K562 (cell line): ENCODE data around the gene CTH. TPM values are rescaled to one million over a fixed set of nuclear protein-coding genes. Genes with fewer than 3 reads are reported as not detected.

Source experiments
- ATAC-seq: fragments of 200-7000 bp; cut with Tn5 transposase; 3 replicates; pipeline ENCODE4 v1.9.1; 2020; ENCODE audit warnings: moderate library complexity
- BruUV-seq: library from RNA; stranded (reverse); fragments of 400-500 nt; replicated peaks from 2 replicates; lab custom pipeline; 2021; lab: Mats Ljungman, UMichigan
- CTCF ChIA-PET: fragments of 300-600 bp; formaldehyde crosslinking; extraction: SDS; loops from one replicate; lab custom pipeline; 2021; ENCODE audit warnings: low intra/inter-chr PET ratio; lab: Yijun Ruan, JAX
- POLR2A ChIA-PET: fragments of 300-600, 350-650 bp; sonication (Branson Sonifier 250); formaldehyde crosslinking; extraction: SDS; loops from one replicate; lab custom pipeline; 2021; ENCODE audit warnings: antibody characterized with exemption, inconsistent platforms; lab: Yijun Ruan, JAX
- DNase-seq, 4 experiments: peaks; one replicate each; pipeline versions ENCODE4 v3.0.0 to v3.0.0-alpha.2; 2011 to 2018; ENCODE audit warnings: low spot score in 3 of 4, mixed read lengths in 3 of 4; ENCODE audit errors: extremely low read depth in 1 of 4
- FAIRE-seq: peaks from 2 replicates; lab custom pipeline; 2011; peaks lifted over from hg19 to GRCh38; lab: Jason Lieb, UNC
- H2AFZ ChIP-seq: 2 replicates; pipeline ENCODE4 v1.6.0; 2011; ENCODE audit warnings: low read depth, low read length, control low read depth, inconsistent platforms
- H3K27ac ChIP-seq: fragments of 200-600 bp; 3 replicates; pipeline ENCODE4 v1.8.0; 2011; ENCODE audit warnings: low read depth, mild to moderate bottlenecking, control low read depth, inconsistent platforms, low read length, moderate library complexity, mixed read lengths; ENCODE audit errors: extremely low read depth
- H3K27me3 ChIP-seq, 2 experiments: fragments of 300-600 bp in 1 of 2; 2 replicates in 1 of 2; 3 replicates in 1 of 2; pipeline versions ENCODE4 v1.6.0 to v1.8.0; 2011; ENCODE audit warnings: inconsistent platforms in 2 of 2, low read length in 2 of 2, mild to moderate bottlenecking in 1 of 2, mixed read lengths in 1 of 2, moderate library complexity in 1 of 2; ENCODE audit not compliant: control insufficient read depth in 2 of 2, insufficient read depth in 2 of 2
- H3K36me3 ChIP-seq: fragments of 300-600 bp; 3 replicates; pipeline ENCODE4 v1.8.0; 2011; ENCODE audit warnings: mild to moderate bottlenecking, low read length, inconsistent platforms; ENCODE audit not compliant: control insufficient read depth, insufficient read depth
- H3K4me1 ChIP-seq, 2 experiments: fragments of 200-600 bp in 1 of 2; replicated peaks in 1 of 2; 2 replicates in 1 of 2; 3 replicates in 1 of 2; pipeline versions ENCODE4 v1.5.1 to v1.8.0; 2011; ENCODE audit warnings: inconsistent platforms in 2 of 2, low read length in 2 of 2, mild to moderate bottlenecking in 1 of 2, mixed read lengths in 1 of 2, moderate library complexity in 1 of 2; ENCODE audit not compliant: control insufficient read depth in 2 of 2, insufficient read depth in 2 of 2
- H3K4me2 ChIP-seq: 2 replicates; pipeline ENCODE4 v1.6.1; 2011; ENCODE audit warnings: low read length, control low read depth, inconsistent platforms, mixed read lengths; ENCODE audit not compliant: insufficient read depth
- H3K4me3 ChIP-seq: fragments of 200-600 bp; sonication (generic), shearing (Covaris generic); 2 replicates; pipeline ENCODE4 v1.5.1; 2016; ENCODE audit warnings: control low read depth, inconsistent platforms
- H3K79me2 ChIP-seq: fragments of 200-600 bp; 3 replicates; pipeline ENCODE4 v1.8.0; 2011; ENCODE audit warnings: low read length, inconsistent platforms; ENCODE audit not compliant: control insufficient read depth, insufficient read depth
- H3K9ac ChIP-seq, 2 experiments: 2 replicates each; pipeline versions ENCODE4 v1.6.0 to v1.6.1; 2011; ENCODE audit warnings: low read depth in 2 of 2, low read length in 2 of 2, control low read depth in 1 of 2, inconsistent platforms in 1 of 2, mild to moderate bottlenecking in 1 of 2, mixed read lengths in 1 of 2; ENCODE audit not compliant: insufficient read depth in 1 of 2
- H3K9me1 ChIP-seq: one replicate; pipeline ENCODE4 v1.6.0; 2011; ENCODE audit warnings: inconsistent platforms, mild to moderate bottlenecking, low read length, moderate library complexity; ENCODE audit not compliant: control insufficient read depth, insufficient read depth
- H3K9me3 ChIP-seq: replicated peaks from 2 replicates; pipeline ENCODE4 v1.5.1; 2011; ENCODE audit warnings: low read depth, low read length, inconsistent platforms; ENCODE audit not compliant: control insufficient read depth, insufficient read depth
- H4K20me1 ChIP-seq: replicated peaks from 2 replicates; pipeline ENCODE4 v1.6.1; 2011; ENCODE audit warnings: low read length, inconsistent platforms, mixed read lengths; ENCODE audit not compliant: control insufficient read depth, insufficient read depth
- FOXM1 ChIP-seq, 2 experiments: fragments of 450-650 bp in 1 of 2; sonication (generic) in 1 of 2; formaldehyde crosslinking in 1 of 2; IDR thresholded peaks; 2 replicates each; pipeline versions ENCODE4 v1.6.1 to v1.9.0; 2017 to 2022; ENCODE audit warnings: low read depth in 2 of 2, mild to moderate bottlenecking in 2 of 2, missing genetic modification reagents in 1 of 2, moderate library complexity in 1 of 2
- FOXP1 ChIP-seq: sonication (generic); formaldehyde crosslinking; IDR thresholded peaks from 2 replicates; pipeline ENCODE4 v1.8.0; 2022; ENCODE audit warnings: mild to moderate bottlenecking, missing genetic modification reagents
- GATA2 ChIP-seq: sonication (generic); formaldehyde crosslinking; IDR thresholded peaks from 2 replicates; pipeline ENCODE4 v1.4.0; 2020; ENCODE audit warnings: mild to moderate bottlenecking, missing genetic modification reagents
- HDAC8 ChIP-seq: fragments of 450-650 bp; IDR thresholded peaks from 2 replicates; pipeline ENCODE4 v1.6.1; 2016; ENCODE audit warnings: mild to moderate bottlenecking, missing genetic modification characterization, moderate library complexity, missing compliant biosample characterization
- HIVEP1 ChIP-seq: fragments of 250-450 bp; sonication (Bioruptor Pico); IDR thresholded peaks from 2 replicates; pipeline ENCODE4 v1.4.0; 2020; ENCODE audit warnings: mild to moderate bottlenecking
- KLF10 ChIP-seq: fragments of 250-450 bp; sonication (Bioruptor Pico); IDR thresholded peaks from 2 replicates; pipeline ENCODE4 v1.6.1; 2021; ENCODE audit warnings: matching md5 sums
- NR4A1 ChIP-seq, 2 experiments: fragments of 250-450 bp in 1 of 2; fragments of 450-650 bp in 1 of 2; sonication (Bioruptor Pico) in 1 of 2; IDR thresholded peaks; 2 replicates each; pipeline versions ENCODE4 v1.4.0 to v1.6.1; 2016 to 2020; ENCODE audit warnings: mild to moderate bottlenecking in 2 of 2, missing compliant biosample characterization in 1 of 2, missing genetic modification characterization in 1 of 2, moderate library complexity in 1 of 2
- RBBP5 ChIP-seq: fragments of 200-600 bp; sonication (generic); IDR thresholded peaks from 2 replicates; pipeline ENCODE4 v1.6.1; 2012; ENCODE audit warnings: borderline replicate concordance, mild to moderate bottlenecking, low read length, control low read depth, inconsistent platforms; ENCODE audit not compliant: insufficient read depth, poor library complexity, severe bottlenecking
- SMARCB1 ChIP-seq: IDR thresholded peaks from 2 replicates; pipeline ENCODE4 v1.6.1; 2011; ENCODE audit warnings: improper control_type of control experiment, low read depth; ENCODE audit not compliant: insufficient read length
- ZBTB1 ChIP-seq: sonication (generic); formaldehyde crosslinking; IDR thresholded peaks from 2 replicates; pipeline ENCODE4 v1.8.1; 2023; ENCODE audit warnings: missing genetic modification reagents, low read depth, mild to moderate bottlenecking, borderline replicate concordance
- ZFP1 ChIP-seq: fragments of 450-650 bp; formaldehyde crosslinking; IDR thresholded peaks from 2 replicates; pipeline ENCODE4 v1.4.0; 2020; ENCODE audit warnings: mild to moderate bottlenecking, mixed read lengths
- ZNF347 ChIP-seq: fragments of 450-650 bp; formaldehyde crosslinking; IDR thresholded peaks from 2 replicates; pipeline ENCODE4 v1.4.0; 2020; ENCODE audit warnings: low read depth, mild to moderate bottlenecking, moderate library complexity
- ZNF766 ChIP-seq: fragments of 200-800 bp; sonication (Bioruptor generic); conservative IDR thresholded peaks from 2 replicates; pipeline ENCODE4 v1.6.1; 2016; ENCODE audit warnings: missing genetic modification characterization, missing compliant biosample characterization
- WGBS: fragments of 100-300 bp; shearing (Covaris generic); methylation state at CpG from one replicate; pipeline ENCODE4 v1.1.6; 2016; ENCODE audit warnings: low coverage, mixed read lengths; ENCODE audit not compliant: insufficient coverage; ENCODE audit errors: missing lambda C conversion rate; 5-methylcytosine and 5-hydroxymethylcytosine counted together
- in situ Hi-C: fragments of 300-500 bp; cut with MboI; formaldehyde crosslinking; loops from 4 replicates; pipeline ENCODE4 v1.15.0; 2018; ENCODE audit warnings: inconsistent platforms, mixed read lengths
- intact Hi-C: fragments of 100-400 bp; cut with micrococcal nuclease; formaldehyde crosslinking; loops from 2 replicates; pipeline ENCODE4 v1.14.2; 2022
- polyA plus RNA-seq, 8 experiments: library from polyadenylated mRNA; depleted of rRNA in 4 of 8; stranded (reverse) in 5 of 8; unstranded in 3 of 8; fragments of >200 nt; fragmentation: Nextera tagmentation in 2 of 8; fragmentation: Illumina TruSeq in 1 of 8; extraction: Ambion mirVana in 2 of 8; extraction: Trizol in 1 of 8; gene quantifications; 2 replicates each; pipeline versions ENCODE4 v1.2.1 to v1.2.3, GENCODE V29; 2011 to 2014; ENCODE audit warnings: inconsistent platforms in 1 of 8, missing spikeins in 1 of 8
- total RNA-seq, 7 experiments: library from RNA; depleted of rRNA in 6 of 7; stranded (reverse); fragments of >200 nt in 6 of 7; fragmentation: Illumina TruSeq in 2 of 7; extraction: Trizol in 2 of 7; gene quantifications; 2 replicates each; pipeline versions ENCODE4 v1.2.1 to v1.2.3, GENCODE V29; 2011 to 2021; ENCODE audit warnings: low replicate concordance in 1 of 7
- TF ChIP-seq, protein P1 (sequence below): fragments of 150-350 bp; conservative IDR thresholded peaks from 2 replicates; pipeline ENCODE4 v1.6.1; 2014; ENCODE audit warnings: low read length
- TF ChIP-seq, protein P2 (sequence below): IDR thresholded peaks from 2 replicates; pipeline ENCODE4 v1.6.1; 2014; ENCODE audit warnings: antibody characterized with exemption
- TF ChIP-seq, protein P3 (sequence below): fragments of 450-650 bp; formaldehyde crosslinking; IDR thresholded peaks from 2 replicates; pipeline ENCODE4 v1.4.0; 2022; ENCODE audit warnings: missing genetic modification characterization

Gene CTH
- total and polyA plus RNA-seq, 9 of the 15 experiments (the other 6 are each of a cell fraction or from before 2014, with no cell fraction given): 8.0 to 54.4 (median 30.9) TPM

GRCh38 chr1:70396607-70397006 lies 14.5 kb upstream of the CTH start (continued):
- no peak for TF ChIP-seq NR4A1 (CRISPR knock-in tag; IDR thresholded peaks at IDR 0.05)
- TF ChIP-seq NR4A1 (tag; IDR thresholded peaks at IDR 0.05): no peak
- TF ChIP-seq, protein P1, sequence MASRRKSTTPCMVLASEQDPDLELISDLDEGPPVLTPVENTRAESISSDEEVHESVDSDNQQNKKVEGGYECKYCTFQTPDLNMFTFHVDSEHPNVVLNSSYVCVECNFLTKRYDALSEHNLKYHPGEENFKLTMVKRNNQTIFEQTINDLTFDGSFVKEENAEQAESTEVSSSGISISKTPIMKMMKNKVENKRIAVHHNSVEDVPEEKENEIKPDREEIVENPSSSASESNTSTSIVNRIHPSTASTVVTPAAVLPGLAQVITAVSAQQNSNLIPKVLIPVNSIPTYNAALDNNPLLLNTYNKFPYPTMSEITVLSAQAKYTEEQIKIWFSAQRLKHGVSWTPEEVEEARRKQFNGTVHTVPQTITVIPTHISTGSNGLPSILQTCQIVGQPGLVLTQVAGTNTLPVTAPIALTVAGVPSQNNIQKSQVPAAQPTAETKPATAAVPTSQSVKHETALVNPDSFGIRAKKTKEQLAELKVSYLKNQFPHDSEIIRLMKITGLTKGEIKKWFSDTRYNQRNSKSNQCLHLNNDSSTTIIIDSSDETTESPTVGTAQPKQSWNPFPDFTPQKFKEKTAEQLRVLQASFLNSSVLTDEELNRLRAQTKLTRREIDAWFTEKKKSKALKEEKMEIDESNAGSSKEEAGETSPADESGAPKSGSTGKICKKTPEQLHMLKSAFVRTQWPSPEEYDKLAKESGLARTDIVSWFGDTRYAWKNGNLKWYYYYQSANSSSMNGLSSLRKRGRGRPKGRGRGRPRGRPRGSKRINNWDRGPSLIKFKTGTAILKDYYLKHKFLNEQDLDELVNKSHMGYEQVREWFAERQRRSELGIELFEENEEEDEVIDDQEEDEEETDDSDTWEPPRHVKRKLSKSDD: no peak
- TF ChIP-seq GATA2 (CRISPR knock-in tag): no peak

- Histone ChIP-seq H3K9me3 (no peaks in the 10 kb centered on the region), H3K79me2 (no peaks in the 10 kb centered on the region), H3K27me3 (peaks cover 0 to 3% of the 10 kb centered on the region in 2 experiments; a peak in 1 of 5 replicates), H3K27ac (no peak overlapping the region), H3K9ac (no peak overlapping the region), H3K4me1 (no peaks in the 10 kb centered on the region), H3K4me2 (no peak overlapping the region), H3K9me1 (no peaks in the 10 kb centered on the region), H3K36me3 (no peaks in the 10 kb centered on the region), H4K20me1 (no peaks in the 10 kb centered on the region), H3K4me3 (no peak overlapping the region), H2AFZ (no peak overlapping the region)
- in situ Hi-C loops: no loop called here
- ChIA-PET POLR2A (no interaction called here), CTCF (no interaction called here)
- no peak for DNase-seq
- FAIRE-seq: no peak
- no TSS peak for BruUV-seq
- intact Hi-C loops: no loop called here
- ATAC-seq: peak; percentile 61
- WGBS: 6% methylated on average over 7 of the region's 7 CpGs
- TF ChIP-seq HDAC8 (tag): no peak
- TF ChIP-seq, protein P2, sequence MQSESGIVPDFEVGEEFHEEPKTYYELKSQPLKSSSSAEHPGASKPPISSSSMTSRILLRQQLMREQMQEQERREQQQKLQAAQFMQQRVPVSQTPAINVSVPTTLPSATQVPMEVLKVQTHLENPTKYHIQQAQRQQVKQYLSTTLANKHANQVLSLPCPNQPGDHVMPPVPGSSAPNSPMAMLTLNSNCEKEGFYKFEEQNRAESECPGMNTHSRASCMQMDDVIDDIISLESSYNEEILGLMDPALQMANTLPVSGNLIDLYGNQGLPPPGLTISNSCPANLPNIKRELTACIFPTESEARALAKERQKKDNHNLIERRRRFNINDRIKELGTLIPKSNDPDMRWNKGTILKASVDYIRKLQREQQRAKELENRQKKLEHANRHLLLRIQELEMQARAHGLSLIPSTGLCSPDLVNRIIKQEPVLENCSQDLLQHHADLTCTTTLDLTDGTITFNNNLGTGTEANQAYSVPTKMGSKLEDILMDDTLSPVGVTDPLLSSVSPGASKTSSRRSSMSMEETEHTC: no peak
- TF ChIP-seq ZNF766 (CRISPR knock-in tag): no peak
- no peak for TF ChIP-seq SMARCB1
- no peak for TF ChIP-seq ZBTB1 (CRISPR knock-in tag)
- no peak for TF ChIP-seq KLF10 (CRISPR knock-in tag)
- no peak for TF ChIP-seq RBBP5
- TF ChIP-seq FOXM1 (IDR thresholded peaks at IDR 0.05; ENCODE audit: low read depth): no peak
- TF ChIP-seq FOXM1 (CRISPR knock-in tag; IDR thresholded peaks at IDR 0.05; ENCODE audit: low read depth): no peak
- TF ChIP-seq ZNF347 (CRISPR knock-in tag): no peak
- TF ChIP-seq FOXP1 (CRISPR knock-in tag): no peak
- TF ChIP-seq ZFP1 (CRISPR knock-in tag): no peak
- TF ChIP-seq, protein P3, sequence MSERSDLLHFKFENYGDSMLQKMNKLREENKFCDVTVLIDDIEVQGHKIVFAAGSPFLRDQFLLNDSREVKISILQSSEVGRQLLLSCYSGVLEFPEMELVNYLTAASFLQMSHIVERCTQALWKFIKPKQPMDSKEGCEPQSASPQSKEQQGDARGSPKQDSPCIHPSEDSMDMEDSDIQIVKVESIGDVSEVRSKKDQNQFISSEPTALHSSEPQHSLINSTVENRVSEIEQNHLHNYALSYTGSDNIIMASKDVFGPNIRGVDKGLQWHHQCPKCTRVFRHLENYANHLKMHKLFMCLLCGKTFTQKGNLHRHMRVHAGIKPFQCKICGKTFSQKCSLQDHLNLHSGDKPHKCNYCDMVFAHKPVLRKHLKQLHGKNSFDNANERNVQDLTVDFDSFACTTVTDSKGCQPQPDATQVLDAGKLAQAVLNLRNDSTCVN (CRISPR knock-in tag): no peak
- no peak for TF ChIP-seq HIVEP1 (CRISPR knock-in tag)
Observed at GRCh38 chr1:70397013-70397412, 14.1 kb upstream of the CTH start.
